ENCODE results near the gene HAUS8.
"Not testable (repeated sequence)": the region's sequence is repeated elsewhere in the genome, so short reads cannot be mapped to it uniquely, and the experiment has no call there.

Gene HAUS8

DNA sequence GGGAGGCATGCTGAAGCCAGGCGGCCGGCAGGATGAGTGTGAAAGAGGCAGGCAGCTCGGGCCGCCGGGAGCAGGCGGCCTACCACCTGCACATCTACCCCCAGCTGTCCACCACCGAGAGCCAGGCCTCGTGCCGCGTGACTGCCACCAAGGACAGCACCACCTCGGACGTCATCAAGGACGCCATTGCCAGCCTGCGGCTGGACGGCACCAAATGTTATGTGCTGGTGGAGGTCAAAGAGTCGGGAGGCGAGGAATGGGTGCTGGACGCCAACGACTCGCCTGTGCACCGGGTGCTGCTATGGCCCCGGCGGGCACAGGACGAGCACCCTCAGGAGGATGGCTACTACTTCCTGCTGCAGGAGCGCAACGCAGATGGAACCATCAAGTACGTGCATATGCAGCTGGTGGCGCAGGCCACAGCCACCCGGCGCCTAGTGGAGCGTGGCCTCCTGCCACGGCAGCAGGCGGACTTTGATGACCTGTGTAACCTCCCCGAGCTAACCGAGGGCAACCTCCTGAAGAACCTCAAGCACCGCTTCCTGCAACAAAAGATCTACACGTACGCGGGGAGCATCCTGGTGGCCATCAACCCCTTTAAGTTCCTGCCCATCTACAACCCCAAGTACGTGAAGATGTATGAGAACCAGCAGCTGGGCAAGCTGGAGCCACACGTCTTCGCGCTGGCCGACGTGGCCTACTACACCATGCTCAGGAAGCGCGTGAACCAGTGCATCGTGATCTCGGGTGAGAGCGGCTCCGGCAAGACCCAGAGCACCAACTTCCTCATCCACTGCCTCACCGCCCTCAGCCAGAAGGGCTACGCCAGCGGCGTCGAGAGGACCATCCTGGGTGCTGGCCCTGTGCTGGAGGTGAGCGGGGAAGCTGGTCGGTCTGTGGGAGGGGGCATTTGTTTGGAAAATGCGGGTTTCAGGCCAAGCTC lies 26.7 kb upstream of the HAUS8 start:
- no peak for DNase-seq

- DNase-seq, result no peak
Measured at GRCh38 chr19:17098326-17098725, 23.1 kb upstream of the HAUS8 start.

DNA sequence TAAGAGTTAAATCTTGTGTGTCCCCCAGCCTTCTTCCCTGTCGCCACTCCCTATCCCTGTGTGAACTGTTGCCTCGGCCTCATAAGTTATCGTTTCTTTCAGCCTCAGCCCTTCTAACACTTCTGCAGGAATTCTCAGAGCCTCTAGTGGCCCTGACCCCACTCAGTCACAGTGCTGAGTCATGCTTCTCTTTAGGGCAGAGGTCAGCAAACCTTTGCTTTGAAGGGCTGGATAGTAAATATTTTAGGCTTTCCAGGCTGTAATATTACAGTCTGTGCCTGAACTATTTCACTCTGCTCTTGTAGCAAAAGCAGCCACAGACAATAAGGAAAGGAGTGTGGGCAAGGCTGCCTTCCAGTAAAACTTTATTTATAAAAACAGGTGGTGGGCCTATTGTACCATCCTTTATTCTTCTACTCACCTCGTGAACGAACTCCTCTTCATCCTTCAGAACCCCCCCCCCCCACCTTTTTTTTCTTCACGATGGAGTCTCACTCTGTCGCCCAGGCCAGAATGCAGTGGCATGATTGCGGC lies 22.4 kb upstream of the HAUS8 start:
- no peak for DNase-seq

- DNase-seq, result no peak
Measured at GRCh38 chr19:17095141-17095919, 20.1 kb upstream of the HAUS8 start.

- DNase-seq, result not testable (repeated sequence)
Measured at GRCh38 chr19:17094694-17095093, 19.4 kb upstream of the HAUS8 start.

DNA sequence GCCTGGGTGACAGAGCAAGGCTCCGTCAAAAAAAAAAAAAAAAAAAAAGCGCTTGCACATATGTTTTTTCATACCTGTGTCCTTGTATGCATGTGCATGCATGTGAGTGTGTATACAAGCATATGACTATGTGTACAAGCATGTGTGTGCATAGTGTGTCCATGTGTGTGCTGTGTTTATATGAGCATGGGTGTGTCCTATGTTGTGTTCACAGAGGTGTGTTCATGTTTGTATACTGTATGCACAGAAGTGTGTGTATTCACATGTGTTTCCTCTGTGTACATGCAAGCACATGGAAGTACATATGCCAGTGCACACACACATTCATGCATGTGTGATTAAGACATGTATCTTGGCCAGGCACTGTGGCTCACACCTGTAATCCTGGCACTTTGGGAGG lies 17.4 kb upstream of the HAUS8 start:
- no peak for DNase-seq

DNA sequence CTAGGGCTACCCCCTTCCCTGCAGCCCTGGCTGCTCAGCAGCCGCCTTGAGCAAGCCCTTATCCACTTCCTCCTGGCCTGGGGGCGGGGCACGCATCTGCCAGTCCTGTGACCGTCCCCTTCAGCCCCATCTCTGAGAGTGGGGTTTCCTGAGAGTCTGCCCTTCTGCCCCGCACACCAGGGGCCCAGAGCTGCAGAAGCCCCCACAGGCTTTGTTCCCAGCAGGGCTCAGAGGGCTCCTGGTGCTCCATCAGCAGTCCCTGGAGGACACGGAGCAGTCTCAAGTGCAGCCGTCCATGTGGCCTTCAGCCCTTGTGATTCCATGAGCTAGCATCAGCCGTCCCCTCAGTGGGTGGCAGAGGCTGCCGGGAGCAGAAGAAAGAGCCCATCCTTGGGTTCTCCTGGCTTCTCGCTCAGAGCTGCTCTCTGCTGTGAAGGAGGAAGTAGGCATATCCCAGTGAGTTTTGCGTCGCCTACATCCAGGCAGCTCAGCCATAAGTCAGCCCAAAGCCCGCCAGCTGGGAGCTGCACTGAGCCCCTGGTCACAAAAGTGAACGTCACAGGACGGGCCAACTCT lies 16.6 kb upstream of the HAUS8 start:
- no peak for DNase-seq

DNA sequence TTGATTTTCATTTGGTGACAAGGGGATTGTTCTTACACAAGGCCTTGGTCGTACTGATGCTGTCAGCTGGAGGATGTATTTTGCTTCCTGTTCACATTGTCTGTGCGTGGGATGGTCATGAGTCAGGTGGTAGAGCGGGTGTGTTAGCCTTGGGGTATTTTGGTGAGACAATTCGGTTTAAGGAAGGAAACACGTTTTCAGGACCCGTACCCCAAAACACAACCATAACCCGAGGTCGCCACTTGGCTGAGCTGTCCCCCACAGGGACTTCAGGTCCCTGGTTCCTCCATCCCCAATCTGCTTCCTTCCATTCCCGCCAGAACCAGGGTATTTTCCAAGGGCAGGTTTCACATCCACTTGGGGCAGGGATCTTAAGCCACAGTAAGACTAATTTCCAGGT lies 15.3 kb upstream of the HAUS8 start:
- no peak for DNase-seq

DNA sequence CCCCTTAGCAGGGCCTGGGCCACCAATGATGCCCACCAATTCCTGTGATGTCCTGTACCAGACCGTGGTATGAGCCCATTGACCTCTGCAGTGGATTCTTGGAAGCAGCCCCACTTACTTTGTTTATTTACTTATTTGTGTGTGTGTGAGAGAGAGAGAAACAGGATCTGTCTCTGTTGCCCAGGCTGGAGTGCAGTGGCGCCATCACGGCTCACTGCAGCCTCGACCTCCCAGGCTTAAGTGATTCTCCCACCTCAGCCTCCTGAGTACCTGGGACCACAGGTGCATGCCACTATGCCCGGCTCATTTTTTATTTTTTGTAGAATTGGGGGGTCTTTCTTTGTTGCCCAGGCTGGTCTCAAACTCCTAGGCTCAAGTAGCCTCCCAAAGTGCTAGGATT lies 13.3 kb upstream of the HAUS8 start:
- no peak for DNase-seq

- DNase-seq, result no peak
Measured at GRCh38 chr19:17086834-17087233, 11.6 kb upstream of the HAUS8 start.

GRCh38 chr19:17086120-17086519 lies 10.9 kb upstream of the HAUS8 start:
- no peak for DNase-seq

DNA sequence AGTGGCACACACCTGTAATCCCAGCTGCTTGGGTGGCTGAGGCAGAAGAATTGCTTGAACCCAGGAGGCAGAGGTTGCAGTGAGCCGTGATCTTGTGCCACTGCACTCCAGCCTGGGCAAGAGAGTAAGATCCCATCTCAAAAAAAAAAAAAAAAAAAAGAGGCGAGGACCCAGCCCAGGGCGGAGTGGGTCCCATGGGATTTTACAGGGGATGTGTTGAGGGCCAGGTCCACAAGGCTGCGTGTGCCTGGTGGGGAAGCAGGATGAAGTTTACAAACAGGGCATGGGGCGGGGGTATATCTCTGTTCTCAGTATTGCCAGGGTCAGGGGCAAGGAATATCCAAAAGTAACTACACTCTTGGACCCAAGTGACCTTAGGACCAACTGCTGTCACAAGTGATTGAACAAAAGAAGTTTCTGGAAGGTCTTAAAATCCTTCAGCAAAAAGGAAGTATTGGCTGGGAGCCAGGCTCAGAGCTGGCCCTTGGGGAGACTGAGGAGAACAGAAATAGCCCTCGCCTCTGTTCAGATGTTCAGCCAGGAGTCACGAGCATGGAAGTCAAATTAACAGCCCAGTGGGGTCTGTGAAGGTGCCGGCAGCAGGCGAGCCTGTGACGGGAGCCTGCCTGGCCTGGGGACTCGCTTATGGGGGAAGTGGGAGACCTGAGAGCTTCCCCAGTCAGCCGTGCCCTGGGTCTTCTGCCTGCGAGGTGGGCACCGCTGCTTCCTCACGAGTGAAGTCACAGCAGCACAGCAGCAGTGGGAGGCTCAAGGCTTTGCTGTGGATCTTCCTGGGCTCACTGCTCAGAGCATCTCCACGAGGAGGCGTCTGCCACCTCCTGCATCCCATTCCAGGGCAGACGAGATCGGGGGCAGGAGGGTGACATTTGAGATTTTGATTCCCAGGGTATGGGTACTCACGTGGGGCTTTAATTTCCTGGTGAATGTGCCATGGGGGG lies 6.7 kb upstream of the HAUS8 start:
- no peak for DNase-seq

DNA sequence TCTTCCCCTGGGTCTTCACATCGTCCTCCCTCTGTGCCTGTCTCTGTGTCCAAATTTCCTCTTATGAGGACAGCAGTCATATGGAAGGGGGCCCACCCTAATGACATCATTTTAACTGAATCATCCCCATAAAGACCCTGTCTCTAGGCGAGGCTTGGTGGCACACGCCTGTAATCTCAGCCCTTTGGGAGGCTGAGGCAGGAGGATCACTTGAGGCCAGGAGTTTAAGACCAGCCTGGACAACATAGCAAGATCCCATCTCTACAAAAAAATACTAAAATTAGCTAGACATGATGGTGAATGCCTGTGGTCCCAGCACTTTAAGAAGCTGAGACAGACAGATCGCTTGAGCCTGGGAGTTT lies 5.2 kb upstream of the HAUS8 start:
- DNase-seq, result no peak

DNA sequence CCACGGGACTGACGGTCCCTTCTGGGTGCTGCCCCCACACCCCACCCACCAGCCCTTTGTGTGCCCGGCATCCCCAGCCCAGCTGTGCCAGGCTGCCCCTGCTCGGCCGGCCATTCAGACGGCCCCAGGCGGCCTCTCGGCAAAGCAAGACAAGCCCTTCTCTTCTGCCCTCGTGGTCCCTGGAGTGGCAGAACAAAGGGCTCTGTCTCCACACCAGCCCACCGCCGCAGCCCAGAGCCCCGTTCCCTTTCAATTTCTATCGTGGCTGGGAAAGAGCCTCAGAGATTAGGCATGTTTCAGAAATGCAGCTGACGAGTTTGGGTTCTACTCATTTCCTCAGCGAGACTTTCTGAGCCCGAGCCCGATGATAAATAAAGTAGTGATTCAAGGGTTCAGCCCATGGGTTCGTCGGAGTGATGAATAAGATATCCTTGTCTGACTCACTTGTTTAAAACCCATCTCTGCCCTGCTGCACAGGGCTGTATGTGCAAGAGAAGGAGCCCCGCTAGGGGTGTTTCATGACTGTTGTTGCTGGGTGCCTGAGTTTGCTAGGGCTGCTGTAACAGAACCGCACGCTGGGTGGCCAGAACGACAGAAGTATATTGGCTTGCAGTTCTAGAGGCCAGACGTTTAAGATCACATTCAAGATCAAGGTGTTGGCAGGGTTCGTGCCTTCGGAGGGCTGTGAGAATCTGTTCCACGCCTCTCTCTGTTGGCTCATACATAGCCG lies 4.6 kb upstream of the HAUS8 start:
- no peak for DNase-seq

DNA sequence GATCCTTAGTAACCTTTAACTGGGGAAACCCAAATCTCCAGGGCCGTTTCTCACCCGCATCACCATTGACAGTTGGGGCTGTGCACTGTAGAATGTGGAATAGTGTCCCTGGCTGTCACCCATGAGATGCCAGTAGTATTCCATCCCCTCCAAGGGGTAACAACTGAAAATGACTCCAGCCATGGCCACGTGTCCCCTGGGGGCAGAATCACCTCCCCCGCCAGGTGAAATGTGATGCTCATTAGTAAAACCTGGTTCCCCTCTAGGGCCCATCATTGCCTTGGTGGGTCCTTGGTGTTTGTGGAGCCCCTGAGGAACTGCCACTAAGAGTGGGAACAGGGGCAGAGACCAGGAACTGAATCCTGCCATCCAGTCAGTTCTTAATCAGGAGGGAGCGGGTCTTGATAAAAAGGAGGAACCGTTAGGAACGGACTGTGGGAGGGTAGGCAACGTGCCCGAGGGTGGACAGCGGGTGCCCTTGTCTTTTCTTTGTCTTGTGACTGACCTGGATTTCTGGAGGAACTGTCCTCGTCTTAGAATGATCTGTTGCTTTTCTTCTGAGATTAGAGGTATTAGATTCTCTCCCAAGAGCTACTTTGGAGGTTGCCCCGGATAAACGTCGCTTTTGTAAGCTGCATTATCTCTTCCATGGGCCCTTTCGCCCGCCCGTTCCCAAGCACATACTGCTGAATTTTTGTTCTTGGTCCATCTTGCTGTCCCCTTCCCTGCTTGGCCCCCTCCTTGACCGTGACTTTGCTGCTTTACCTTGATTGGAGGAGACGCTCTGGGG lies 3.9 kb upstream of the HAUS8 start:
- no peak for DNase-seq

- DNase-seq, result no peak
Measured at GRCh38 chr19:17078036-17078919, 3.0 kb upstream of the HAUS8 start.

- no peak for DNase-seq
Measured at GRCh38 chr19:17077447-17078028, 2.3 kb upstream of the HAUS8 start.

DNA sequence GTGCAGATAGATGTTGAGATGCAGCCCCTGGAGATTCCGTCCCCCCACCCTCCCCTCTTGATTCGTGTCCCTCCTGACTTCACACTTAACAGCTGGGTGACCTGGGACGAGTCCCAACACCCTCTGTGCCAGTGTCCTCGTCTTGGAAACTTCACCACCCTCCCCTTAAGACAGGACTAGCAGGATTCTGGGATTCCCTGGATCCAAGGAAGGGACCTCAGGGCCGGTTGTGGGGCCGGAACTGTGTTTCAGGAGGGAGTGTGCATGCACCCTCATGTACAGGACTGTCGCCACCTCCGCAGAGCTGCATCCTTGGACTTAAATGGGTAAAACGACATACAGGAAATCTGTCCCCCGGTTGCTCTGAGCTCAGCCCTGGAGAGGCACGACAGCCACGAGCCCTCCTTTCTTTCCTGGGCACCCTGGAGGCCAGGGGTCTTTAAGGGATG lies 1.3 kb upstream of the HAUS8 start:
- DNase-seq, result no peak

- DNase-seq, result peak; percentile 20
Measured at GRCh38 chr19:17075864-17076542, 751 bp upstream of the HAUS8 start.

All from NCI-H1105 treated with DMSO at 0.1 percent for 48 hours (cell line).